NCI-H1417 (cell line): ENCODE data around the gene SORD.
"Not testable (repeated sequence)": the region's sequence is repeated elsewhere in the genome, so short reads cannot be mapped to it uniquely, and the experiment has no call there.

Source experiments
- DNase-seq, 3 experiments: peaks; one replicate each; lab custom pipeline; 2025; lab: John Stamatoyannopoulos, UW

SORD gene

GRCh38 chr15:45097466-45097865 is 74.5 kb downstream of the SORD start:
- DNase-seq = no peak

- no peak for DNase-seq
These were observed 76.7 kb downstream of the SORD start for GRCh38 chr15:45099549-45100165.

GRCh38 chr15:45100884-45101625 is 78.1 kb downstream of the SORD start:
- DNase-seq = peak in 1 of 3 experiments; percentile 8

- no peak for DNase-seq
These were observed 78.8 kb downstream of the SORD start for GRCh38 chr15:45101749-45102148.

- DNase-seq = no peak
These were observed 79.2 kb downstream of the SORD start for GRCh38 chr15:45102226-45102625.

GRCh38 chr15:45104170-45104569 is 81.2 kb downstream of the SORD start:
- DNase-seq = not testable (repeated sequence)

GRCh38 chr15:45105586-45105985 is 82.6 kb downstream of the SORD start:
- DNase-seq = no peak

GRCh38 chr15:45106002-45106790 is 83.2 kb downstream of the SORD start:
- no peak for DNase-seq

- no peak for DNase-seq
These were observed 85.1 kb downstream of the SORD start for GRCh38 chr15:45107941-45108630.

GRCh38 chr15:45110256-45110820 is 87.3 kb downstream of the SORD start:
- no peak for DNase-seq

GRCh38 chr15:45111390-45112142 is 88.6 kb downstream of the SORD start:
- no peak for DNase-seq

- DNase-seq = peak in 1 of 3 experiments; percentile 25
These were observed 89.2 kb downstream of the SORD start for GRCh38 chr15:45112143-45112590.

- DNase-seq = peak in 2 of 3 experiments; percentile 25 to 43
These were observed 89.8 kb downstream of the SORD start for GRCh38 chr15:45112591-45113379.

GRCh38 chr15:45113380-45113990 is 90.5 kb downstream of the SORD start:
- DNase-seq = peak in 1 of 3 experiments; percentile 11

GRCh38 chr15:45114076-45114750 is 91.2 kb downstream of the SORD start, which contains the start of the genes DUOX2 and DUOXA2:
Gene DUOX2 (minus strand): TSS chr15:45114172. CDS start chr15:45113411, 761 bp downstream.
Gene DUOXA2 (plus strand): TSS chr15:45114326. CDS start chr15:45114606, 280 bp downstream.
- peak in 2 of 3 experiments; percentile 16 to 28 for DNase-seq

GRCh38 chr15:45114751-45115085 is 91.7 kb downstream of the SORD start:
- DNase-seq = no peak

- no peak for DNase-seq
These were observed 92.4 kb downstream of the SORD start for GRCh38 chr15:45115312-45115820.

GRCh38 chr15:45116006-45116481 is 93.0 kb downstream of the SORD start:
- no peak for DNase-seq
